ENCODE results near the gene KIAA1549. TPM values are rescaled to one million over a fixed set of nuclear protein-coding genes. Genes with fewer than 3 reads are reported as not detected.

KIAA1549 gene
- total and polyA plus RNA-seq, 10 of the 15 experiments (the other 5 are each of a cell fraction or from before 2014, with no cell fraction given): 0.02 to 0.82 (median 0.22) TPM

DNA sequence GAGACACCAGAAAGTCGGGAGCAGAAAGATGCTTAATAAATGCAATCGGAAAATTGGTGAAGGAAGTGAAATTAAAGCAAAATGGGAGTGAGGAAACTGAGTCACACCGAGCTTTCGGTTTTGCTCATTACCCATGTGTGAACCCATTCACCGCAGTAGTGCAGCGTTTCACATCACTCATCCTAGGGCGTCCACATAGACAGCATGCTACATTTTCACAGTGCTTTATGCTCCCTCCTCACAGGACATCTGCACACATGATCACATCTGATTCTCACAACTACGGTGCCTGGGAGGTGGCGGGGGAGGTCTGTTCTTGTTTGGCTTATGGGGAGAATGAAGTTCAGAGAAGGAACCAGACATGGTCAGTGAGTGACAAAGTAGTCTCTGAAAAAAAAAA, 146.6 kb downstream of the KIAA1549 start:
- ChIA-PET CTCF (interaction anchor here (1.2 kb wide), 1 partner anchor 96 kb away, joined by 3 read pairs; no protein-coding TSS in a partner anchor), SMC1A (ENCODE audit: uncharacterized antibody, unreplicated experiment) (interaction anchor here (1.3 kb wide), 1 partner anchor 19 kb away, joined by 3 read pairs; no protein-coding TSS in a partner anchor), POLR2A (no interaction called here), RAD21 (ENCODE audit: unreplicated experiment) (no interaction called here)
- no peak for FAIRE-seq
- H3K27ac ChIP-seq (ENCODE audit: control insufficient read depth, insufficient read depth): no peak overlapping the region
- intact Hi-C loops (cut with micrococcal nuclease; ENCODE audit: unreplicated experiment): no loop called here
- no peak overlapping the region for H2AFZ ChIP-seq (ENCODE audit: control insufficient read depth, low read depth, low read length)
- H3K9me3 ChIP-seq (replicated peaks; ENCODE audit: control insufficient read depth, insufficient read depth, low read length): no peaks in the 10 kb centered on the region
- no peak overlapping the region for H3K4me3 ChIP-seq
- no peaks in the 10 kb centered on the region for H3K36me3 ChIP-seq (ENCODE audit: control insufficient read depth in 2 of 2, insufficient read depth in 2 of 2, low read length in 1 of 2)
- 2% methylated on average over 9 of the region's 9 CpGs for WGBS (ENCODE audit: insufficient coverage, insufficient replicate concordance, low lambda C conversion rate, missing lambda C conversion rate)
- peak; percentile 50; the same call in 2 of the 3 replicates for ATAC-seq
- TF ChIP-seq SMARCA5 (IDR thresholded peaks at IDR 0.05) (no peak), ETV6 (conservative IDR thresholded peaks at IDR 0.05 in 1 of 2, IDR thresholded peaks at IDR 0.05 in 1 of 2; ENCODE audit: borderline replicate concordance in 1 of 2, low read depth in 1 of 2) (peak in 1 of 2 experiments; percentile 44; a peak in 1 of 4 replicates), JUNB (IDR thresholded peaks at IDR 0.05) (peak; percentile 49), NFIC (IDR thresholded peaks at IDR 0.05; ENCODE audit: low read depth, low read length) (no peak), SMAD1 (IDR thresholded peaks at IDR 0.05; ENCODE audit: low read depth, partially characterized antibody) (no peak), RUNX3 (IDR thresholded peaks at IDR 0.05; ENCODE audit: low read length) (peak; percentile 23; the same call in 1 of the 2 replicates), EZH2 (IDR thresholded peaks at IDR 0.05; ENCODE audit: borderline replicate concordance, control insufficient read depth, low read depth, low read length) (no peak), WRNIP1 (IDR thresholded peaks at IDR 0.05; ENCODE audit: borderline replicate concordance, low read depth, low read length) (no peak), ZNF207 (IDR thresholded peaks at IDR 0.05; ENCODE audit: borderline replicate concordance) (no peak), CHD2 (IDR thresholded peaks at IDR 0.05; ENCODE audit: borderline replicate concordance, low read depth, low read length) (no peak)
- TF ChIP-seq, protein P1, sequence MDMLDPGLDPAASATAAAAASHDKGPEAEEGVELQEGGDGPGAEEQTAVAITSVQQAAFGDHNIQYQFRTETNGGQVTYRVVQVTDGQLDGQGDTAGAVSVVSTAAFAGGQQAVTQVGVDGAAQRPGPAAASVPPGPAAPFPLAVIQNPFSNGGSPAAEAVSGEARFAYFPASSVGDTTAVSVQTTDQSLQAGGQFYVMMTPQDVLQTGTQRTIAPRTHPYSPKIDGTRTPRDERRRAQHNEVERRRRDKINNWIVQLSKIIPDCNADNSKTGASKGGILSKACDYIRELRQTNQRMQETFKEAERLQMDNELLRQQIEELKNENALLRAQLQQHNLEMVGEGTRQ (IDR thresholded peaks at IDR 0.05; ENCODE audit: borderline replicate concordance, low read depth, low read length): no peak
- TF ChIP-seq, protein P2, sequence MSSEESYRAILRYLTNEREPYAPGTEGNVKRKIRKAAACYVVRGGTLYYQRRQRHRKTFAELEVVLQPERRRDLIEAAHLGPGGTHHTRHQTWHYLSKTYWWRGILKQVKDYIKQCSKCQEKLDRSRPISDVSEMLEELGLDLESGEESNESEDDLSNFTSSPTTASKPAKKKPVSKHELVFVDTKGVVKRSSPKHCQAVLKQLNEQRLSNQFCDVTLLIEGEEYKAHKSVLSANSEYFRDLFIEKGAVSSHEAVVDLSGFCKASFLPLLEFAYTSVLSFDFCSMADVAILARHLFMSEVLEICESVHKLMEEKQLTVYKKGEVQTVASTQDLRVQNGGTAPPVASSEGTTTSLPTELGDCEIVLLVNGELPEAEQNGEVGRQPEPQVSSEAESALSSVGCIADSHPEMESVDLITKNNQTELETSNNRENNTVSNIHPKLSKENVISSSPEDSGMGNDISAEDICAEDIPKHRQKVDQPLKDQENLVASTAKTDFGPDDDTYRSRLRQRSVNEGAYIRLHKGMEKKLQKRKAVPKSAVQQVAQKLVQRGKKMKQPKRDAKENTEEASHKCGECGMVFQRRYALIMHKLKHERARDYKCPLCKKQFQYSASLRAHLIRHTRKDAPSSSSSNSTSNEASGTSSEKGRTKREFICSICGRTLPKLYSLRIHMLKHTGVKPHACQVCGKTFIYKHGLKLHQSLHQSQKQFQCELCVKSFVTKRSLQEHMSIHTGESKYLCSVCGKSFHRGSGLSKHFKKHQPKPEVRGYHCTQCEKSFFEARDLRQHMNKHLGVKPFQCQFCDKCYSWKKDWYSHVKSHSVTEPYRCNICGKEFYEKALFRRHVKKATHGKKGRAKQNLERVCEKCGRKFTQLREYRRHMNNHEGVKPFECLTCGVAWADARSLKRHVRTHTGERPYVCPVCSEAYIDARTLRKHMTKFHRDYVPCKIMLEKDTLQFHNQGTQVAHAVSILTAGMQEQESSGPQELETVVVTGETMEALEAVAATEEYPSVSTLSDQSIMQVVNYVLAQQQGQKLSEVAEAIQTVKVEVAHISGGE (CRISPR knock-in tag; IDR thresholded peaks at IDR 0.05): no peak
- TF ChIP-seq, protein P3, sequence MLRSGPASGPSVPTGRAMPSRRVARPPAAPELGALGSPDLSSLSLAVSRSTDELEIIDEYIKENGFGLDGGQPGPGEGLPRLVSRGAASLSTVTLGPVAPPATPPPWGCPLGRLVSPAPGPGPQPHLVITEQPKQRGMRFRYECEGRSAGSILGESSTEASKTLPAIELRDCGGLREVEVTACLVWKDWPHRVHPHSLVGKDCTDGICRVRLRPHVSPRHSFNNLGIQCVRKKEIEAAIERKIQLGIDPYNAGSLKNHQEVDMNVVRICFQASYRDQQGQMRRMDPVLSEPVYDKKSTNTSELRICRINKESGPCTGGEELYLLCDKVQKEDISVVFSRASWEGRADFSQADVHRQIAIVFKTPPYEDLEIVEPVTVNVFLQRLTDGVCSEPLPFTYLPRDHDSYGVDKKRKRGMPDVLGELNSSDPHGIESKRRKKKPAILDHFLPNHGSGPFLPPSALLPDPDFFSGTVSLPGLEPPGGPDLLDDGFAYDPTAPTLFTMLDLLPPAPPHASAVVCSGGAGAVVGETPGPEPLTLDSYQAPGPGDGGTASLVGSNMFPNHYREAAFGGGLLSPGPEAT (IDR thresholded peaks at IDR 0.05; ENCODE audit: low read depth): no peak
- no peaks in the 10 kb centered on the region for H3K4me1 ChIP-seq (ENCODE audit: control insufficient read depth, insufficient read depth, low read length)
- no peaks in the 10 kb centered on the region for H3K27me3 ChIP-seq (replicated peaks in 1 of 2; ENCODE audit: control insufficient read depth in 2 of 2, insufficient read depth in 2 of 2, low read length in 1 of 2)
- in situ Hi-C loops (cut with MboI): no loop called here
- H3K9ac ChIP-seq (ENCODE audit: control insufficient read depth, insufficient read depth, low read length): no peak overlapping the region
- no peak for DNase-seq (ENCODE audit: low read depth, low spot score)
- H3K4me2 ChIP-seq (ENCODE audit: control insufficient read depth, insufficient read depth): no peak overlapping the region
- no peaks in the 10 kb centered on the region for H3K79me2 ChIP-seq (ENCODE audit: control insufficient read depth, insufficient read depth, low read length)
- no TSS peak for BruUV-seq (replicated peaks)
- no peaks in the 10 kb centered on the region for H4K20me1 ChIP-seq (ENCODE audit: control insufficient read depth, insufficient read depth)
